ENCODE data around the gene HBZ. TPM values are rescaled to one million over a fixed set of nuclear protein-coding genes. Genes with fewer than 3 reads are reported as not detected.
A peak's percentile ranks its signal among the peaks of the same experiment; 100 is the strongest.
"Not testable (repeated sequence)": the region's sequence is repeated elsewhere in the genome, so short reads cannot be mapped to it uniquely, and the experiment has no call there.

Gene HBZ
- total RNA-seq, 1 donor = not detected

DNA sequence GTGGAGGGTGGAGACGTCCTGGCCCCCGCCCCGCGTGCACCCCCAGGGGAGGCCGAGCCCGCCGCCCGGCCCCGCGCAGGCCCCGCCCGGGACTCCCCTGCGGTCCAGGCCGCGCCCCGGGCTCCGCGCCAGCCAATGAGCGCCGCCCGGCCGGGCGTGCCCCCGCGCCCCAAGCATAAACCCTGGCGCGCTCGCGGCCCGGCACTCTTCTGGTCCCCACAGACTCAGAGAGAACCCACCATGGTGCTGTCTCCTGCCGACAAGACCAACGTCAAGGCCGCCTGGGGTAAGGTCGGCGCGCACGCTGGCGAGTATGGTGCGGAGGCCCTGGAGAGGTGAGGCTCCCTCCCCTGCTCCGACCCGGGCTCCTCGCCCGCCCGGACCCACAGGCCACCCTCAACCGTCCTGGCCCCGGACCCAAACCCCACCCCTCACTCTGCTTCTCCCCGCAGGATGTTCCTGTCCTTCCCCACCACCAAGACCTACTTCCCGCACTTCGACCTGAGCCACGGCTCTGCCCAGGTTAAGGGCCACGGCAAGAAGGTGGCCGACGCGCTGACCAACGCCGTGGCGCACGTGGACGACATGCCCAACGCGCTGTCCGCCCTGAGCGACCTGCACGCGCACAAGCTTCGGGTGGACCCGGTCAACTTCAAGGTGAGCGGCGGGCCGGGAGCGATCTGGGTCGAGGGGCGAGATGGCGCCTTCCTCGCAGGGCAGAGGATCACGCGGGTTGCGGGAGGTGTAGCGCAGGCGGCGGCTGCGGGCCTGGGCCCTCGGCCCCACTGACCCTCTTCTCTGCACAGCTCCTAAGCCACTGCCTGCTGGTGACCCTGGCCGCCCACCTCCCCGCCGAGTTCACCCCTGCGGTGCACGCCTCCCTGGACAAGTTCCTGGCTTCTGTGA lies 24.3 kb downstream of the HBZ start, which contains the start of gene HBA1:
HBA1 (plus strand) TSS at position 204 of the 906 bp plus-strand sequence; CDS start at position 241, 37 bp downstream.
- DNase-seq (ENCODE audit: insufficient read length, low spot score, missing footprints) = not testable (repeated sequence)

DNA sequence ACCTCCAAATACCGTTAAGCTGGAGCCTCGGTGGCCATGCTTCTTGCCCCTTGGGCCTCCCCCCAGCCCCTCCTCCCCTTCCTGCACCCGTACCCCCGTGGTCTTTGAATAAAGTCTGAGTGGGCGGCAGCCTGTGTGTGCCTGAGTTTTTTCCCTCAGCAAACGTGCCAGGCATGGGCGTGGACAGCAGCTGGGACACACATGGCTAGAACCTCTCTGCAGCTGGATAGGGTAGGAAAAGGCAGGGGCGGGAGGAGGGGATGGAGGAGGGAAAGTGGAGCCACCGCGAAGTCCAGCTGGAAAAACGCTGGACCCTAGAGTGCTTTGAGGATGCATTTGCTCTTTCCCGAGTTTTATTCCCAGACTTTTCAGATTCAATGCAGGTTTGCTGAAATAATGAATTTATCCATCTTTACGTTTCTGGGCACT lies 25.0 kb downstream of the HBZ start:
- Histone ChIP-seq H3K27ac (ENCODE audit: low read depth, low read length) (no peak overlapping the region), H3K4me3 (ENCODE audit: insufficient read depth, low read length) (no peak overlapping the region), H3K9me3 (ENCODE audit: low read depth, low read length) (no peaks in the 10 kb centered on the region), H3K79me2 (ENCODE audit: insufficient read depth, low read length) (no peaks in the 10 kb centered on the region), H3K4me1 (ENCODE audit: insufficient read depth, low read length) (peaks cover 8% of the 10 kb centered on the region), H3K27me3 (ENCODE audit: insufficient read depth, low read length) (peaks cover 42% of the 10 kb centered on the region), H2AFZ (ENCODE audit: low read length) (no peak overlapping the region), H3K36me3 (ENCODE audit: insufficient read depth, low read length) (no peaks in the 10 kb centered on the region), H4K20me1 (ENCODE audit: insufficient read depth, low read length) (peaks cover 7% of the 10 kb centered on the region), H3K4me2 (ENCODE audit: insufficient read depth, low read length) (no peak overlapping the region)
- TF ChIP-seq, protein P1, sequence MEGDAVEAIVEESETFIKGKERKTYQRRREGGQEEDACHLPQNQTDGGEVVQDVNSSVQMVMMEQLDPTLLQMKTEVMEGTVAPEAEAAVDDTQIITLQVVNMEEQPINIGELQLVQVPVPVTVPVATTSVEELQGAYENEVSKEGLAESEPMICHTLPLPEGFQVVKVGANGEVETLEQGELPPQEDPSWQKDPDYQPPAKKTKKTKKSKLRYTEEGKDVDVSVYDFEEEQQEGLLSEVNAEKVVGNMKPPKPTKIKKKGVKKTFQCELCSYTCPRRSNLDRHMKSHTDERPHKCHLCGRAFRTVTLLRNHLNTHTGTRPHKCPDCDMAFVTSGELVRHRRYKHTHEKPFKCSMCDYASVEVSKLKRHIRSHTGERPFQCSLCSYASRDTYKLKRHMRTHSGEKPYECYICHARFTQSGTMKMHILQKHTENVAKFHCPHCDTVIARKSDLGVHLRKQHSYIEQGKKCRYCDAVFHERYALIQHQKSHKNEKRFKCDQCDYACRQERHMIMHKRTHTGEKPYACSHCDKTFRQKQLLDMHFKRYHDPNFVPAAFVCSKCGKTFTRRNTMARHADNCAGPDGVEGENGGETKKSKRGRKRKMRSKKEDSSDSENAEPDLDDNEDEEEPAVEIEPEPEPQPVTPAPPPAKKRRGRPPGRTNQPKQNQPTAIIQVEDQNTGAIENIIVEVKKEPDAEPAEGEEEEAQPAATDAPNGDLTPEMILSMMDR (IDR thresholded peaks at IDR 0.05; ENCODE audit: extremely low read depth, low read depth, low read length) = no peak
- peak; percentile 91 for DNase-seq (ENCODE audit: insufficient read length, low spot score, missing footprints)

More for the DNA sequence above, 24.3 kb downstream of the HBZ start, which contains the start of gene HBA1:
- H3K27ac ChIP-seq (ENCODE audit: low read depth, low read length); H3K4me2 ChIP-seq (ENCODE audit: insufficient read depth, low read length); H4K20me1 ChIP-seq (ENCODE audit: insufficient read depth, low read length); H3K36me3 ChIP-seq (ENCODE audit: insufficient read depth, low read length); H3K4me3 ChIP-seq (ENCODE audit: insufficient read depth, low read length); H3K79me2 ChIP-seq (ENCODE audit: insufficient read depth, low read length); H3K9me3 ChIP-seq (ENCODE audit: low read depth, low read length); H3K4me1 ChIP-seq (ENCODE audit: insufficient read depth, low read length); H2AFZ ChIP-seq (ENCODE audit: low read length): not testable (repeated sequence)
- peaks cover 42% of the 10 kb centered on the region for H3K27me3 ChIP-seq (ENCODE audit: insufficient read depth, low read length)

DNA sequence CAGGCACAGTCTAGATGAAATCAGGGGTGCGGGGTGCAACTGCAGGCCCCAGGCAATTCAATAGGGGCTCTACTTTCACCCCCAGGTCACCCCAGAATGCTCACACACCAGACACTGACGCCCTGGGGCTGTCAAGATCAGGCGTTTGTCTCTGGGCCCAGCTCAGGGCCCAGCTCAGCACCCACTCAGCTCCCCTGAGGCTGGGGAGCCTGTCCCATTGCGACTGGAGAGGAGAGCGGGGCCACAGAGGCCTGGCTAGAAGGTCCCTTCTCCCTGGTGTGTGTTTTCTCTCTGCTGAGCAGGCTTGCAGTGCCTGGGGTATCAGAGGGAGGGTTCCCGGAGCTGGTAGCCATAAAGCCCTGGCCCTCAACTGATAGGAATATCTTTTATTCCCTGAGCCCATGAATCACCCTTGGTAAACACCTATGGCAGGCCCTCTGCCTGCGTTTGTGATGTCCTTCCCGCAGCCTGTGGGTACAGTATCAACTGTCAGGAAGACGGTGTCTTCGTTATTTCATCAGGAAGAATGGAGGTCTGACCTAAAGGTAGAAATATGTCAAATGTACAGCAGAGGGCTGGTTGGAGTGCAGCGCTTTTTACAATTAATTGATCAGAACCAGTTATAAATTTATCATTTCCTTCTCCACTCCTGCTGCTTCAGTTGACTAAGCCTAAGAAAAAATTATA lies 25.7 kb downstream of the HBZ start:
- Histone ChIP-seq H3K4me2 (ENCODE audit: insufficient read depth, low read length) (no peak overlapping the region), H3K9me3 (ENCODE audit: low read depth, low read length) (no peaks in the 10 kb centered on the region), H2AFZ (ENCODE audit: low read length) (no peak overlapping the region), H3K4me3 (ENCODE audit: insufficient read depth, low read length) (no peak overlapping the region), H3K4me1 (ENCODE audit: insufficient read depth, low read length) (peaks cover 8% of the 10 kb centered on the region), H3K27ac (ENCODE audit: low read depth, low read length) (no peak overlapping the region), H4K20me1 (ENCODE audit: insufficient read depth, low read length) (peaks cover 7% of the 10 kb centered on the region), H3K79me2 (ENCODE audit: insufficient read depth, low read length) (no peaks in the 10 kb centered on the region), H3K27me3 (ENCODE audit: insufficient read depth, low read length) (peaks cover 42% of the 10 kb centered on the region), H3K36me3 (ENCODE audit: insufficient read depth, low read length) (no peaks in the 10 kb centered on the region)
- TF ChIP-seq, protein P1 (IDR thresholded peaks at IDR 0.05; ENCODE audit: extremely low read depth, low read depth, low read length) = no peak
- peak; percentile 86 for DNase-seq (ENCODE audit: insufficient read length, low spot score, missing footprints)

DNA sequence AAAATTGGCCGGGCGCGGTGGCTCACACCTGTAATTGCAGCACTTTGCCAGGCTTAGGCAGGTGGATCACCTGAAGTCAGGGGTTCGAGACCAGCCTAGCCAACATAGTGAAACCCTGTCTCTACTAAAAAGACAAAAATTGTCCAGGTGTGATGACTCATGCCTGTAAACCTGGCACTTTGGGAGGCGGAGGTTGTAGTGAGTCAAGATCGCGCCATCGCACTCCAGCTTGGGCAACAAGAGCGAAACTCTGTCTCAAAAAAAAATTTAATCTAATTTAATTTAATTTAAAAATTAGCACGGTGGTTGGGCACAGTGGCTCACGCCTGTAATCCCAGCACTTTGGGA lies 26.2 kb downstream of the HBZ start:
- Histone ChIP-seq H3K36me3 (ENCODE audit: insufficient read depth, low read length) (no peaks in the 10 kb centered on the region), H3K79me2 (ENCODE audit: insufficient read depth, low read length) (no peaks in the 10 kb centered on the region), H3K4me3 (ENCODE audit: insufficient read depth, low read length) (no peak overlapping the region), H4K20me1 (ENCODE audit: insufficient read depth, low read length) (peaks cover 7% of the 10 kb centered on the region), H3K9me3 (ENCODE audit: low read depth, low read length) (no peaks in the 10 kb centered on the region), H3K4me2 (ENCODE audit: insufficient read depth, low read length) (no peak overlapping the region), H3K27me3 (ENCODE audit: insufficient read depth, low read length) (peaks cover 42% of the 10 kb centered on the region), H3K27ac (ENCODE audit: low read depth, low read length) (no peak overlapping the region), H2AFZ (ENCODE audit: low read length) (no peak overlapping the region), H3K4me1 (ENCODE audit: insufficient read depth, low read length) (peaks cover 8% of the 10 kb centered on the region)
- DNase-seq (ENCODE audit: insufficient read length, low spot score, missing footprints) = no peak
- TF ChIP-seq, protein P1 (IDR thresholded peaks at IDR 0.05; ENCODE audit: extremely low read depth, low read depth, low read length) = no peak
